ENCODE measurements around the gene POLR1D. TPM values are rescaled to one million over a fixed set of nuclear protein-coding genes. Genes with fewer than 3 reads are reported as not detected.

POLR1D gene
- total RNA-seq, 2 experiments from 2014 or later: 191 to 198 TPM

DNA sequence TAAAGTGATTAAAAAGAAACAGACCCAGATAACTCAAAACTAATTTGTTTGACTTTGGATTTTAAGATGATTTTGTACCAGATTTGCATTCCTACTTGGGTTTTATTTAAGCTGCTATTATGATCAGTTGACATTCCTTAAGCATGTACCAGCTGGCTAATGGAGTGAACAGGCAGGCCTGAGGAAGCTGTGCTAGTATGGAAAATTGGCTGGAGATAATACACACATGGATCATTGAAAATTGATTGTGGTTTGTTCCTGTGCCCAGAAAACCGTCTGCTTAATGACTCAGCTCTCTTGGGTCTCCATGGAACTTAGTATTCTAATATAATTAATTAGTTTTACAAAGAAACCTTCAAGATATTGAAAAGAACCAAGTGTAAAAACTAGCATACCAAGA is 22.6 kb downstream of the POLR1D start:
- no peak for DNase-seq
- intact Hi-C loops (cut with micrococcal nuclease): no loop called here
- Mint-ChIP-seq H3K4me1 (ENCODE audit: low read depth) (peaks cover 18% of the 10 kb centered on the region), H3K27me3 (no peaks in the 10 kb centered on the region), H3K27ac (no peak overlapping the region), H3K9me3 (peaks cover 7% of the 10 kb centered on the region), H3K36me3 (ENCODE audit: low read depth) (peaks cover 34% of the 10 kb centered on the region), H3K4me3 (no peak overlapping the region)
- ChIA-PET POLR2A (no interaction called here), CTCF (no interaction called here)
- no peak for ATAC-seq
- no peak for TF ChIP-seq CTCF (IDR thresholded peaks at IDR 0.05)

DNA sequence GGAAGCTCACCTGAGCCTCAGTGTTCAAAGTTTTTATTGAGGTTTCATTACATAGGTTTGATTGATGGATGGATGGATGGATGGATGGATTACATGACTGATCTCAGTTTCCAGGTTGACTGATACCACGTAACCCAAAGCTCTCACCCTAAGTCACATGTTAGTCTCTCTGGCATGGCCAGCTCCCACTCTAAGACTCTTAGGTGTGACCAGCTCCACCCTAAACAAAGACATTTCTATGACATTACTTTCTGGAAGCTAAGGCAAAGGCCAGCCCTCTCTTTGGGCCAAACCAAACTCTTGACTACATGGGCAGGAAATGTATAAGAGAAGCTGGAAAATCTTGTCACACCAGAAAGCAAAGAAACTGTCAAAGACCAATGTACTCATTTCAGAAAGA is 28.6 kb downstream of the POLR1D start:
- no peak for TF ChIP-seq CTCF (IDR thresholded peaks at IDR 0.05)
- no peak overlapping the region for H3K27ac Mint-ChIP-seq
- H3K9me3 Mint-ChIP-seq: peaks cover 18% of the 10 kb centered on the region
- intact Hi-C loops (cut with micrococcal nuclease): no loop called here
- no peak overlapping the region for H3K4me3 Mint-ChIP-seq
- ChIA-PET CTCF (interaction anchor here (2.0 kb wide), 1 partner anchor 12 kb away, joined by 8 read pairs; no protein-coding TSS in a partner anchor), POLR2A (interaction anchor here (1.0 kb wide), 1 partner anchor 9 kb away, joined by 3 read pairs; no protein-coding TSS in a partner anchor)
- H3K36me3 Mint-ChIP-seq (ENCODE audit: low read depth): peaks cover 57% of the 10 kb centered on the region
- no peaks in the 10 kb centered on the region for H3K27me3 Mint-ChIP-seq
- peaks cover 3% of the 10 kb centered on the region for H3K4me1 Mint-ChIP-seq (ENCODE audit: low read depth)
- ATAC-seq (no peak), DNase-seq (no peak)

DNA sequence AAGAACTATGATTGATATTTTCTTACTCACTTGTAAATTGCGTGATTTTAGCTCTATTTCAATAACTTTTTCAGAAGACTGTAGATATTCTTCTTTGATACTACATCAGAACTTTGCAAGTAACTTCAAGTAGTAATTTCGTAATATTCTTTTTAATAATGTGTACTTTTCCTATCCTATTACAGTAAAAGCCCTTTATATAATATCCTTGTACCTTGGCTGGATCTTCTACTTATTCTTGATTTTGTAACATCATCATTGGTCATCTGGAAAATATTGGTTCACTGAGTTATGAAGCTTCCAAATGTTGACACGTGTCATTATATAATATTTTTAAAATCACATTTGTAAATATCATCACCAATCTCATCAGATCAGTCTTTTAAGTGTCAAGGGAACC is 32.4 kb downstream of the POLR1D start:
- ChIA-PET CTCF (interaction anchor here (1.0 kb wide), 1 partner anchor 12 kb away, joined by 3 read pairs; no protein-coding TSS in a partner anchor), POLR2A (interaction anchor here (1.4 kb wide), 1 partner anchor 31 kb away, joined by 3 read pairs; no protein-coding TSS in a partner anchor)
- intact Hi-C loops (cut with micrococcal nuclease): no loop called here
- Mint-ChIP-seq H3K36me3 (ENCODE audit: low read depth) (peaks cover 34% of the 10 kb centered on the region), H3K9me3 (peaks cover 11% of the 10 kb centered on the region), H3K4me1 (ENCODE audit: low read depth) (peaks cover 5% of the 10 kb centered on the region), H3K27me3 (no peaks in the 10 kb centered on the region), H3K4me3 (no peak overlapping the region), H3K27ac (no peak overlapping the region)
- no peak for TF ChIP-seq CTCF (IDR thresholded peaks at IDR 0.05)
- no peak for ATAC-seq
- no peak for DNase-seq

- ATAC-seq (no peak), DNase-seq (no peak)
- POLR2A ChIA-PET: interaction anchor here (1.4 kb wide), 1 partner anchor 32 kb away, joined by 3 read pairs; no protein-coding TSS in a partner anchor
- Mint-ChIP-seq H3K36me3 (ENCODE audit: low read depth) (peaks cover 32% of the 10 kb centered on the region), H3K4me1 (ENCODE audit: low read depth) (peaks cover 5% of the 10 kb centered on the region), H3K4me3 (no peak overlapping the region), H3K27me3 (no peaks in the 10 kb centered on the region), H3K27ac (no peak overlapping the region), H3K9me3 (peaks cover 7% of the 10 kb centered on the region)
- intact Hi-C loops (cut with micrococcal nuclease): no loop called here
- no peak for TF ChIP-seq CTCF (IDR thresholded peaks at IDR 0.05)
- CTCF ChIA-PET: no interaction called here
Observed at GRCh38 chr13:27654816-27655215, 33.1 kb downstream of the POLR1D start.

GRCh38 chr13:27657724-27658123 is 36.0 kb downstream of the POLR1D start:
- TF ChIP-seq CTCF (IDR thresholded peaks at IDR 0.05): no peak
- ATAC-seq (no peak), DNase-seq (no peak)
- Mint-ChIP-seq H3K36me3 (ENCODE audit: low read depth) (peaks cover 15% of the 10 kb centered on the region), H3K4me1 (ENCODE audit: low read depth) (peaks cover 7% of the 10 kb centered on the region), H3K4me3 (no peak overlapping the region), H3K27ac (no peak overlapping the region), H3K27me3 (no peaks in the 10 kb centered on the region), H3K9me3 (no peaks in the 10 kb centered on the region)
- ChIA-PET CTCF (no interaction called here), POLR2A (no interaction called here)
- intact Hi-C loops (cut with micrococcal nuclease): no loop called here

Measured in activated CD8-positive, alpha-beta T cell treated with anti-CD3 and anti-CD28 coated beads for 36 hours (primary cell).